Measurements from ENCODE around the gene SPC25. TPM values are rescaled to one million over a fixed set of nuclear protein-coding genes. Genes with fewer than 3 reads are reported as not detected.

SPC25 gene
- total and polyA plus RNA-seq, 9 of the 15 experiments (the other 6 are each of a cell fraction or from before 2014, with no cell fraction given), result 44.8 to 100 (median 75.0) TPM

- TF ChIP-seq JUND (IDR thresholded peaks at IDR 0.05; ENCODE audit: borderline replicate concordance, low read depth, low read length) (peak; percentile 17; the same call in 1 of the 2 replicates), JUND (tag; IDR thresholded peaks at IDR 0.05; ENCODE audit: borderline replicate concordance, low read depth, low read length) (no peak), ZNF76 (CRISPR knock-in tag; IDR thresholded peaks at IDR 0.05; ENCODE audit: borderline replicate concordance) (no peak), CBX2 (IDR thresholded peaks at IDR 0.05; ENCODE audit: insufficient read depth, low read length, poor library complexity, severe bottlenecking) (no peak), SMAD1 (IDR thresholded peaks at IDR 0.05; ENCODE audit: low read depth, low read length, partially characterized antibody) (peak; percentile 54), CAMTA2 (CRISPR knock-in tag; conservative IDR thresholded peaks at IDR 0.05) (no peak), DACH1 (IDR thresholded peaks at IDR 0.05; ENCODE audit: partially characterized antibody) (no peak), ELF1 (tag; IDR thresholded peaks at IDR 0.05) (peak; percentile 60), ZNF175 (CRISPR knock-in tag; IDR thresholded peaks at IDR 0.05; ENCODE audit: low read depth) (no peak), ZFP1 (CRISPR knock-in tag; IDR thresholded peaks at IDR 0.05) (no peak), CBFB (CRISPR knock-in tag; IDR thresholded peaks at IDR 0.05) (no peak), ESRRB (CRISPR knock-in tag; IDR thresholded peaks at IDR 0.05; ENCODE audit: borderline replicate concordance) (no peak), BRD9 (IDR thresholded peaks at IDR 0.05; ENCODE audit: low read depth, partially characterized antibody) (no peak), SIN3B (IDR thresholded peaks at IDR 0.05; ENCODE audit: low read depth) (peak; percentile 87), ZNF165 (CRISPR knock-in tag; IDR thresholded peaks at IDR 0.05; ENCODE audit: borderline replicate concordance) (no peak), HCFC1 (IDR thresholded peaks at IDR 0.05; ENCODE audit: low read depth, low read length) (peak; percentile 97), TOE1 (IDR thresholded peaks at IDR 0.05; ENCODE audit: borderline replicate concordance) (0 out of 2 replicates have a peak, but pooled peaks have one; percentile 64), TOE1 (CRISPR knock-in tag; IDR thresholded peaks at IDR 0.05; ENCODE audit: borderline replicate concordance, low read depth) (no peak), HINFP (tag; conservative IDR thresholded peaks at IDR 0.05; ENCODE audit: low read depth) (no peak), ZNF830 (CRISPR knock-in tag; IDR thresholded peaks at IDR 0.05) (no peak), MTF1 (CRISPR knock-in tag; IDR thresholded peaks at IDR 0.05; ENCODE audit: borderline replicate concordance) (no peak), SRSF1 (IDR thresholded peaks at IDR 0.05; ENCODE audit: low read depth, low read length) (no peak), KLF13 (tag; IDR thresholded peaks at IDR 0.05; ENCODE audit: borderline replicate concordance, low read depth) (no peak), ZNF445 (CRISPR knock-in tag; IDR thresholded peaks at IDR 0.05; ENCODE audit: low read depth) (no peak), ZNF124 (CRISPR knock-in tag; IDR thresholded peaks at IDR 0.05) (no peak), NFE2L1 (tag; IDR thresholded peaks at IDR 0.05; ENCODE audit: borderline replicate concordance, low read depth) (no peak)
These were observed at the start of gene SPC25 (continued) for GRCh38 chr2:168890006-168890782.

Data from K562 (cell line).